Testis (tissue), 3 donors: ENCODE data around the gene SDK2. TPM values are rescaled to one million over a fixed set of nuclear protein-coding genes. Genes with fewer than 3 reads are reported as not detected.

ENCODE experiments used
- DNase-seq: peaks from one replicate; pipeline ENCODE4 v3.0.0-alpha.2; 2019
- H3K27ac ChIP-seq, 2 donors: fragments of 200-600 bp; sonication (generic); one replicate each; pipeline ENCODE4 v1.5.1; 2019
- H3K27me3 ChIP-seq: fragments of 200-600 bp; sonication (generic); one replicate; pipeline ENCODE4 v1.5.1; 2019
- H3K36me3 ChIP-seq: fragments of 200-600 bp; sonication (generic); one replicate; pipeline ENCODE4 v1.5.1; 2017; ENCODE audit warnings: low read depth; ENCODE audit errors: missing control alignments
- H3K4me1 ChIP-seq: fragments of 200-600 bp; sonication (generic); one replicate; pipeline ENCODE4 v1.5.1; 2019
- H3K4me3 ChIP-seq, 2 donors: fragments of 200-600 bp; sonication (generic); one replicate each; pipeline ENCODE4 v1.5.1; 2017 to 2019
- H3K9me3 ChIP-seq: fragments of 200-600 bp; sonication (generic); one replicate; pipeline ENCODE4 v1.5.1; 2017
- POLR2A ChIP-seq: fragments of 450-650 bp; IDR thresholded peaks from one replicate; pipeline ENCODE4 v1.6.1; 2017; ENCODE audit warnings: antibody characterized with exemption, mild to moderate bottlenecking, moderate library complexity
- WGBS, 2 donors: methylation state at CpG; one replicate each; pipeline ENCODE4 v1.1.5; 2018; 5-methylcytosine and 5-hydroxymethylcytosine counted together
- intact Hi-C: fragments of 100-400 bp; cut with DNase I; formaldehyde crosslinking; loops from one replicate; pipeline ENCODE4 v1.15.1; 2023; ENCODE audit warnings: low total_unique reads
- polyA plus RNA-seq: library from polyadenylated mRNA; stranded (reverse); fragments of 350-450 nt; fragmentation: Illumina TruSeq; extraction: RNeasy Lipid Tissue Mini Kit (QIAGEN cat#74804); gene quantifications from one replicate; pipeline ENCODE4 v1.2.3, GENCODE V29; 2014; ENCODE audit warnings: low read depth, low replicate concordance; ENCODE audit not compliant: insufficient read depth
- total RNA-seq, 2 donors: library from RNA; depleted of rRNA; stranded (reverse); fragments of >200 nt; gene quantifications; one replicate each; pipeline ENCODE4 v1.2.3, GENCODE V29; 2016
- TF ChIP-seq, protein P1 (sequence below), 3 experiments: fragments of 450-650 bp in 2 of 3; fragments of 200-600 bp in 1 of 3; sonication (generic) in 1 of 3; IDR thresholded peaks; one replicate each; pipeline ENCODE4 v1.5.1; 2016 to 2019; ENCODE audit warnings: antibody characterized with exemption in 3 of 3, mild to moderate bottlenecking in 2 of 3, moderate library complexity in 1 of 3

Gene SDK2
- total and polyA plus RNA-seq, 3 donors from 2014 or later, result 36.9 to 63.4 (median 55.4) TPM

- Histone ChIP-seq H3K36me3 (no peaks in the 10 kb centered on the region), H3K4me1 (no peaks in the 10 kb centered on the region), H3K4me3 (no peak overlapping the region), H3K9me3 (no peaks in the 10 kb centered on the region), H3K27me3 (no peaks in the 10 kb centered on the region), H3K27ac (no peak overlapping the region)
- TF ChIP-seq, protein P1, sequence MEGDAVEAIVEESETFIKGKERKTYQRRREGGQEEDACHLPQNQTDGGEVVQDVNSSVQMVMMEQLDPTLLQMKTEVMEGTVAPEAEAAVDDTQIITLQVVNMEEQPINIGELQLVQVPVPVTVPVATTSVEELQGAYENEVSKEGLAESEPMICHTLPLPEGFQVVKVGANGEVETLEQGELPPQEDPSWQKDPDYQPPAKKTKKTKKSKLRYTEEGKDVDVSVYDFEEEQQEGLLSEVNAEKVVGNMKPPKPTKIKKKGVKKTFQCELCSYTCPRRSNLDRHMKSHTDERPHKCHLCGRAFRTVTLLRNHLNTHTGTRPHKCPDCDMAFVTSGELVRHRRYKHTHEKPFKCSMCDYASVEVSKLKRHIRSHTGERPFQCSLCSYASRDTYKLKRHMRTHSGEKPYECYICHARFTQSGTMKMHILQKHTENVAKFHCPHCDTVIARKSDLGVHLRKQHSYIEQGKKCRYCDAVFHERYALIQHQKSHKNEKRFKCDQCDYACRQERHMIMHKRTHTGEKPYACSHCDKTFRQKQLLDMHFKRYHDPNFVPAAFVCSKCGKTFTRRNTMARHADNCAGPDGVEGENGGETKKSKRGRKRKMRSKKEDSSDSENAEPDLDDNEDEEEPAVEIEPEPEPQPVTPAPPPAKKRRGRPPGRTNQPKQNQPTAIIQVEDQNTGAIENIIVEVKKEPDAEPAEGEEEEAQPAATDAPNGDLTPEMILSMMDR (IDR thresholded peaks at IDR 0.05), result no peak
- TF ChIP-seq POLR2A, result no peak
- 97% methylated on average over 3 of the region's 3 CpGs for WGBS, 2 donors
- DNase-seq, result no peak
- intact Hi-C loops, result no loop called here
These were observed 5.7 kb downstream of the SDK2 start for GRCh38 chr17:73638556-73638955.

GRCh38 chr17:73637866-73638265 is 6.4 kb downstream of the SDK2 start:
- no peak for DNase-seq
- intact Hi-C loops, result no loop called here
- Histone ChIP-seq H3K36me3 (no peaks in the 10 kb centered on the region), H3K27ac (no peak overlapping the region), H3K4me1 (no peaks in the 10 kb centered on the region), H3K4me3 (no peak overlapping the region), H3K27me3 (no peaks in the 10 kb centered on the region), H3K9me3 (no peaks in the 10 kb centered on the region)
- TF ChIP-seq POLR2A, result no peak
- TF ChIP-seq, protein P1 (IDR thresholded peaks at IDR 0.05), result no peak
- 93 to 94% methylated on average over 8 of the region's 8 CpGs for WGBS, 2 donors

DNA sequence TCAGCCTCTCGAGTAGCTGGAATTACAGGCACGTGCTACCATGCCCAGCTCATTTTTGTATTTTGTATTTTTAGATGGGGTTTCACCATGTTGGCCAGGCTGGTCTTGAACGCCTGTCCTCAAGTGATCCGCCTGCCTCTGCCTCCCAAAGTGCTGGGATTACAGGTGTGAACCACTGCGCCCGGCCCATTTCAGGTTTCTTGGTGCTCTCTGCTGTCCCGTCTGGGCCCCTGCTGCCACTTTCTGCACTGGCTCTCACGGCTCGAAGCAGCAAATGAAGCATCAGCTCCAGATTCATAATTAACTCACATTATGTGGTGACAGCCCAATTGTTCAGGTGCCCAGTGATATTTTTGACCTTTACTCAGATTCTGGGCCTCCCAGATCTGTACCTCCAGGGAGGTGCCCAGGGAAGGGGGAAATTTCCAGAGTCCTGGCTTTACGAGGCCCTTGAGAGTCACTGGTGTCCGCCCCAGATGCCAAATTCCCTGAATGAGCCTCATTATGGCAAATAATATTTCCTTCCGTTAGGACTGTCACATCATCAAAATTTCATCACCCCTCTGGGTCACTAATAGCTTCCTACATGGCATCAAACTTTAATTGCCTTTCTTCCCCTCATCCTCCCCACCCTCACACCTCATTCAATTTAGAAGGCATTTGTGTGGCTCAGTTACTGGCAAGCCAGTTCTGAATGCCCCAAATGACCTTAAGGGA is 9.0 kb downstream of the SDK2 start:
- Histone ChIP-seq H3K9me3 (no peaks in the 10 kb centered on the region), H3K27me3 (no peaks in the 10 kb centered on the region), H3K36me3 (no peaks in the 10 kb centered on the region), H3K4me1 (no peaks in the 10 kb centered on the region), H3K4me3 (no peak overlapping the region), H3K27ac (no peak overlapping the region)
- TF ChIP-seq, protein P1 (IDR thresholded peaks at IDR 0.05), result no peak
- no peak for TF ChIP-seq POLR2A
- intact Hi-C loops, result no loop called here
- no peak for DNase-seq
- WGBS, 2 donors, result 92 to 93% methylated on average over 12 of the region's 12 CpGs

GRCh38 chr17:73634629-73635028 is 9.6 kb downstream of the SDK2 start:
- intact Hi-C loops, result no loop called here
- TF ChIP-seq, protein P1 (IDR thresholded peaks at IDR 0.05), result no peak
- TF ChIP-seq POLR2A, result no peak
- 70 to 77% methylated on average over 5 of the region's 5 CpGs for WGBS, 2 donors
- DNase-seq, result no peak
- Histone ChIP-seq H3K9me3 (no peaks in the 10 kb centered on the region), H3K36me3 (no peaks in the 10 kb centered on the region), H3K27me3 (no peaks in the 10 kb centered on the region), H3K4me1 (no peaks in the 10 kb centered on the region), H3K27ac (no peak overlapping the region), H3K4me3 (no peak overlapping the region)

- WGBS, 2 donors, result 91 to 94% methylated on average over 8 of the region's 8 CpGs
- Histone ChIP-seq H3K4me1 (no peaks in the 10 kb centered on the region), H3K4me3 (no peak overlapping the region), H3K27ac (no peak overlapping the region), H3K27me3 (no peaks in the 10 kb centered on the region), H3K36me3 (no peaks in the 10 kb centered on the region), H3K9me3 (no peaks in the 10 kb centered on the region)
- no peak for DNase-seq
- intact Hi-C loops, result no loop called here
- TF ChIP-seq POLR2A, result no peak
- TF ChIP-seq, protein P1 (IDR thresholded peaks at IDR 0.05), result no peak
These were observed 10.5 kb downstream of the SDK2 start for GRCh38 chr17:73633736-73634135.
